Mesothelial cell of epicardium (in vitro differentiated cells): ENCODE results near the gene CHSY3. TPM values are rescaled to one million over a fixed set of nuclear protein-coding genes. Genes with fewer than 3 reads are reported as not detected.

Source experiments
- DNase-seq, 2 experiments: peaks; one replicate each; pipeline ENCODE4 v3.0.0; 2021; ENCODE audit warnings: low spot score in 2 of 2; ENCODE audit not compliant: unreplicated experiment in 2 of 2
- H3K27ac Mint-ChIP-seq: 2 replicates; pipeline ENCODE4 v1.8.0; 2021; ENCODE audit warnings: mixed read lengths
- H3K27me3 Mint-ChIP-seq: 2 replicates; pipeline ENCODE4 v1.8.0; 2021; ENCODE audit warnings: low read depth, mixed read lengths
- H3K36me3 Mint-ChIP-seq: 2 replicates; pipeline ENCODE4 v1.8.0; 2021; ENCODE audit warnings: mixed read lengths
- H3K4me1 Mint-ChIP-seq: 2 replicates; pipeline ENCODE4 v1.8.0; 2021; ENCODE audit warnings: mixed read lengths
- H3K4me3 Mint-ChIP-seq: 2 replicates; pipeline ENCODE4 v1.8.0; 2021; ENCODE audit warnings: mild to moderate bottlenecking, moderate library complexity, mixed read lengths
- H3K9me3 Mint-ChIP-seq: 2 replicates; pipeline ENCODE4 v1.8.0; 2021; ENCODE audit warnings: mixed read lengths
- CTCF ChIP-seq: fragments of 200-600 bp; sonication (generic); IDR thresholded peaks from one replicate; pipeline ENCODE4 v1.5.0; 2021; ENCODE audit warnings: antibody characterized with exemption; ENCODE audit not compliant: unreplicated experiment
- total RNA-seq: library from RNA; stranded (reverse); gene quantifications from 3 replicates; pipeline ENCODE4 v1.2.1, GENCODE V29; 2021

Gene CHSY3
- total RNA-seq, 1 donor from 2014 or later: 4.8 TPM

- DNase-seq: no peak
- H3K4me3 Mint-ChIP-seq: no peak overlapping the region
- H3K9me3 Mint-ChIP-seq: peaks cover 9% of the 10 kb centered on the region
- H3K4me1 Mint-ChIP-seq: no peaks in the 10 kb centered on the region
- no peak for TF ChIP-seq CTCF
- H3K27ac Mint-ChIP-seq: no peak overlapping the region
- H3K27me3 Mint-ChIP-seq: no peaks in the 10 kb centered on the region
- no peaks in the 10 kb centered on the region for H3K36me3 Mint-ChIP-seq
Observed at GRCh38 chr5:130064484-130064883, 160.2 kb downstream of the CHSY3 start.

GRCh38 chr5:130065617-130066016 lies 161.4 kb downstream of the CHSY3 start:
- DNase-seq: no peak
- Mint-ChIP-seq H3K27ac (no peak overlapping the region), H3K36me3 (no peaks in the 10 kb centered on the region), H3K9me3 (peaks cover under 1% of the 10 kb centered on the region), H3K27me3 (no peaks in the 10 kb centered on the region), H3K4me3 (no peak overlapping the region), H3K4me1 (no peaks in the 10 kb centered on the region)
- TF ChIP-seq CTCF: no peak

GRCh38 chr5:130066644-130067043 lies 162.4 kb downstream of the CHSY3 start:
- no peaks in the 10 kb centered on the region for H3K36me3 Mint-ChIP-seq
- H3K4me1 Mint-ChIP-seq: no peaks in the 10 kb centered on the region
- TF ChIP-seq CTCF: no peak
- no peak overlapping the region for H3K4me3 Mint-ChIP-seq
- no peaks in the 10 kb centered on the region for H3K9me3 Mint-ChIP-seq
- H3K27me3 Mint-ChIP-seq: no peaks in the 10 kb centered on the region
- no peak overlapping the region for H3K27ac Mint-ChIP-seq
- DNase-seq: no peak

- no peak for TF ChIP-seq CTCF
Observed at GRCh38 chr5:130067364-130067763, 163.1 kb downstream of the CHSY3 start.

GRCh38 chr5:130068101-130068500 lies 163.8 kb downstream of the CHSY3 start:
- H3K27me3 Mint-ChIP-seq: no peaks in the 10 kb centered on the region
- DNase-seq: no peak
- H3K27ac Mint-ChIP-seq: no peak overlapping the region
- no peaks in the 10 kb centered on the region for H3K36me3 Mint-ChIP-seq
- no peaks in the 10 kb centered on the region for H3K4me1 Mint-ChIP-seq
- TF ChIP-seq CTCF: no peak
- no peak overlapping the region for H3K4me3 Mint-ChIP-seq
- no peaks in the 10 kb centered on the region for H3K9me3 Mint-ChIP-seq

More at GRCh38 chr5:130067364-130067763, 163.1 kb downstream of the CHSY3 start:
- H3K4me3 Mint-ChIP-seq: no peak overlapping the region
- no peak for DNase-seq
- no peak overlapping the region for H3K27ac Mint-ChIP-seq
- H3K9me3 Mint-ChIP-seq: no peaks in the 10 kb centered on the region
- H3K36me3 Mint-ChIP-seq: no peaks in the 10 kb centered on the region
- no peaks in the 10 kb centered on the region for H3K4me1 Mint-ChIP-seq
- no peaks in the 10 kb centered on the region for H3K27me3 Mint-ChIP-seq

GRCh38 chr5:130068988-130069387 lies 164.7 kb downstream of the CHSY3 start:
- H3K9me3 Mint-ChIP-seq: no peaks in the 10 kb centered on the region
- no peak overlapping the region for H3K4me3 Mint-ChIP-seq
- H3K36me3 Mint-ChIP-seq: no peaks in the 10 kb centered on the region
- no peak overlapping the region for H3K27ac Mint-ChIP-seq
- DNase-seq: no peak
- no peaks in the 10 kb centered on the region for H3K27me3 Mint-ChIP-seq
- H3K4me1 Mint-ChIP-seq: no peaks in the 10 kb centered on the region
- TF ChIP-seq CTCF: no peak
